Ascending aorta (tissue), 2 donors: ENCODE measurements around the gene STAC3. TPM values are rescaled to one million over a fixed set of nuclear protein-coding genes. Genes with fewer than 3 reads are reported as not detected.
"Not testable (repeated sequence)": the region's sequence is repeated elsewhere in the genome, so short reads cannot be mapped to it uniquely, and the experiment has no call there.

Experiments
- DNase-seq, 2 donors: peaks; one replicate each; pipeline ENCODE4 v3.0.0-alpha.2; 2019; ENCODE audit warnings: low spot score in 2 of 2
- H3K27ac ChIP-seq, 2 donors: fragments of 200-600 bp; sonication (generic); one replicate each; pipeline ENCODE4 v1.5.1; 2016 to 2017; ENCODE audit warnings: mild to moderate bottlenecking in 1 of 2
- H3K27me3 ChIP-seq: fragments of 200-600 bp; sonication (generic); one replicate; pipeline ENCODE4 v1.5.1; 2017
- H3K36me3 ChIP-seq, 2 donors: fragments of 200-600 bp; sonication (generic); one replicate each; pipeline ENCODE4 v1.5.1; 2016
- H3K4me1 ChIP-seq, 2 donors: fragments of 200-600 bp; sonication (generic); one replicate each; pipeline ENCODE4 v1.5.1; 2016 to 2017; ENCODE audit warnings: mild to moderate bottlenecking in 1 of 2
- H3K4me3 ChIP-seq, 2 donors: fragments of 200-600 bp; sonication (generic); one replicate each; pipeline ENCODE4 v1.5.1; 2016 to 2017; ENCODE audit warnings: mild to moderate bottlenecking in 1 of 2
- H3K9me3 ChIP-seq, 2 donors: fragments of 200-600 bp; sonication (generic); one replicate each; pipeline ENCODE4 v1.5.1; 2016
- CTCF ChIP-seq, 3 experiments: fragments of 200-600 bp in 2 of 3; fragments of 450-650 bp in 1 of 3; sonication (generic) in 2 of 3; IDR thresholded peaks; one replicate each; pipeline ENCODE4 v1.5.1; 2016 to 2019; ENCODE audit warnings: antibody characterized with exemption in 3 of 3, mild to moderate bottlenecking in 1 of 3, moderate library complexity in 1 of 3
- intact Hi-C: fragments of 100-400 bp; cut with DNase I; formaldehyde crosslinking; loops from one replicate; pipeline ENCODE4 v1.15.1; 2023
- total RNA-seq: library from RNA; depleted of rRNA; stranded (reverse); fragments of >200 nt; gene quantifications from one replicate; pipeline ENCODE4 v1.1.0, GENCODE V29; 2016

Gene STAC3
- total RNA-seq, 1 donor from 2014 or later = not detected

DNA sequence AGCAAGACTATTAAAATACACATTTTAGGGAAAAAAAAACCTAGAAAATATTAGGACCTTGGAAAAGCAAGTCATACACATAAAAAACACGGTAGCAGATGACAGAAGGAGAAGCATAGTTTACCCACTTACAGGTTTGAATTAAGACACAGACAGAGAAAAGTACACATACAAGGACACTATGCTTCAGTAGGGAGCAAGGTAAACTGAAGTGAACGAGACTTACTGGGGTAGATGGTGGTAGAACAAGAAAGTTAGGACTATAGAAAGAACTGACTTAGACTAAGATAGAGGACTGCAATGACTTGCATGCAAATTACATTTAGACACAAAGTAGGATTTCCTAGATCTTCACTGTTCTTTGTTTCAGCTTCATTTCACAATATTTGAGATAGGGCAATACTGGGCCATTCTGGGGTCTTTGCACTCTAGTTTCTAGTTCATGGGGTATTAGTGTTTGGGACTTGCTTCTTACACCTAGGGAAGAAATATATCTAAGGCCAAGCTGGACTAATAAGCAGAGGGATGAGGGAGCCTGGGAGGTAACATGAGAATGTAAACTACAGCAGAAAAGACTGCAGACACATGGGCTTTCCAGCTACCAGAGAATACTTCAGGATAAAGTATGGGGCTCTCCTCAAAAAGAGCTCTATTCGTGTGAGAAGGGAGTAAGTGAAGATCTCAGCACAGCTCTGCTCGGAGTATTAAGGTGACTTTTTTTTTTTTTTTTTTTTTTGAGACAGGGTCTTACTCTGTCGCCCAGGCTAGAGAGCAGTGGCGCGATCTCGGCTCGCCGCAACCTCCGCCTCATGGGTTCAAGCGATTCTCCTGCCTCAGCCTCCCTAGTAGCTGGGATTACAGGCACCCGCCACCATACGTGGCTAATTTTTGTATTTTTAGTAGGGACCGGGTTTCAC is 27.7 kb upstream of the STAC3 start:
- Histone ChIP-seq H3K27me3 (no peaks in the 10 kb centered on the region), H3K4me3 (no peak overlapping the region), H3K27ac (no peak overlapping the region), H3K36me3 (peaks cover 31 to 67% of the 10 kb centered on the region in 2 donors), H3K4me1 (no peaks in the 10 kb centered on the region), H3K9me3 (no peaks in the 10 kb centered on the region)
- no peak for DNase-seq
- TF ChIP-seq CTCF (IDR thresholded peaks at IDR 0.05) = no peak
- intact Hi-C loops = no loop called here

DNA sequence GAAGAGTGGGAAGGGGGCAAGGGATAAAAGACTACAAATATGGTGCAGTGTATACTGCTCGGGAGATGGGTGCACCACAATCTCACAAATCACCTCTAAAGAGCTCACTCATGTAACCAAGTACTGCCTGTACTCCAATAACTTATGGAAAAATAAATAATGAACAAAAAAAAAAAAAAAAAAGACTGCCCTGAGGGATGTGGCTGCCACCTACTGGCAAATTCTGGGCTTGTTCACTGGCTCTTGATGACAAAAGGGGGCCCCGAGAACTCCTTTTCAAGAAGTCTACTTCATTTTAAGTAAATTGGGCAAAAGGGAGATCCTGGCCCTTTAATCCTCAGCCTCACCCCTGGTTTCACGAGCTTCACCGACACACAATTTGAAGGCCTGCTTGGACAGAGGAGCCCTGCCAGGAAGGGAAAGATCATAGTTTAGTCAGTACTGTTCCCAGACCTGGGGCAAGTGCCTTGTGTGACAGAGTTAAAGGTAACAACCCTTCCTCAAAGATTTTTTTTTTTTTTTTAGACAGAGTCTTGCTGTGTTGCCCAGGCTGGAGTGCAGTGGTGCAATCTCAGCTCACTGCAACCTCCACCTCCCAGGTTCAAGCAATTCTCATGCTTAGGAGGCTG is 26.1 kb upstream of the STAC3 start:
- intact Hi-C loops = no loop called here
- Histone ChIP-seq H3K36me3 (peaks cover 22 to 54% of the 10 kb centered on the region in 2 donors), H3K4me3 (no peak overlapping the region), H3K27ac (no peak overlapping the region), H3K4me1 (no peaks in the 10 kb centered on the region), H3K27me3 (no peaks in the 10 kb centered on the region), H3K9me3 (no peaks in the 10 kb centered on the region)
- TF ChIP-seq CTCF (IDR thresholded peaks at IDR 0.05) = peak in 1 of 3 experiments; percentile 26
- no peak for DNase-seq

DNA sequence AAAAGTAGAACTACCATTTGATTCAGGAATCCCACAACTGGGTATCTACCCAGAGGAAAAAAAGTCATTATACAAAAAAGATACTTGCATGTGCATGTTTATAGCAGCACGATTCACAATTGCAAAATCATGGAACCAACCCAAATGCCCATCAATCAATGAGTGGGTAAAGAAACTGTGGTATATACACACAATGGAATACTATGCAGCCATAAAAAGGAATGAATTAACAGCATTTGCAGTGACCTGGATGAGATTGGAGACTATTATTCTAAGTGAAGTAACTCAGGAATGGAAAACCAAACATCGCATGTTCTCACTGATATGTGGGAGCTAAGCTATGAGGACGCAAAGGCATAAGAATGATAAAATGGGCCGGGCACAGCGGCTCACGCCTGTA is 25.2 kb upstream of the STAC3 start:
- intact Hi-C loops, H3K27ac ChIP-seq, H3K9me3 ChIP-seq, H3K4me1 ChIP-seq, H3K4me3 ChIP-seq, DNase-seq, H3K27me3 ChIP-seq: not testable (repeated sequence)
- H3K36me3 ChIP-seq = peaks cover 15 to 55% of the 10 kb centered on the region in 2 donors

- Histone ChIP-seq H3K27ac (no peak overlapping the region), H3K27me3 (no peaks in the 10 kb centered on the region), H3K4me3 (no peak overlapping the region), H3K36me3 (peaks cover 19 to 57% of the 10 kb centered on the region in 2 donors), H3K9me3 (no peaks in the 10 kb centered on the region), H3K4me1 (no peaks in the 10 kb centered on the region)
- intact Hi-C loops = no loop called here
- no peak for DNase-seq
- TF ChIP-seq CTCF (IDR thresholded peaks at IDR 0.05) = no peak
Observed at GRCh38 chr12:57273516-57273915, 22.5 kb upstream of the STAC3 start.

DNA sequence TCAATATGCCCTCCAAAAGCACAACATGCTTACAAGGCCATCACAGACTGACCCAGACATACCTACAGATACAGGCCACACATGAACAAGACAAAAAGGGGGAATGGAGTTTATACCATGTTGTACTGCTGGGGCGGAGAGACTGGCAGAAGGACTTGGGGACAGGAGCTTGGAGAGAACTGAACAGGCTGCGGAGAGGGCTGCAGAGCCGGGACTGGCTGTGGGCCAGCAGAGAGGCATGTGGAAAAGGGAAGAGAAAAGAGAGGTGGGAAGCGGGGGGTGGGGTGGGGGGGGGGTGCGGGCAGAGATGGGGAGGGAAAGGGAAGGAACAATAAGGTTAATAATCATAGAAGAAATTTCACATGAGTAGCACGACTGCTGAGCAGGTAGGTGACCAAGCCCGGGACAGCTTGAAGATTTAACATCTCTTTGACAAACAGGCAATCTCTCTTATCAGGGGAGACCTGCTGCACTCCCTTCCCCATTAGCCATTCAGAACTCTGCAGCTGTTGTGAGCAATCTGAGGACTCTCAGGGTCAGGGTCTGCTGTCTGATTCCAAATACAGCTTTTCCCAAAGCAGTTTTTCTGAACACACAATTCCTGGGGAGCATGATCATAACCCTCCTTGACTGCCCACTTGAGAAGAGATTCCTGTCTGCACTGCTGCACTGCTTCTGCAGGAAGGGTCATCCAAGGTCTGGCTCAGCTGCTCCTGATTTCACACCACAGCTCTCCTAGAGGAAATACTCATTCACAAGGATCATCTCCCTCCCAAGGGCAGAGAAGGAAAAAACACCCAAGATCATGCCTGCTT is 21.6 kb upstream of the STAC3 start:
- H3K4me1 ChIP-seq = no peaks in the 10 kb centered on the region
- no peaks in the 10 kb centered on the region for H3K9me3 ChIP-seq
- no peak for TF ChIP-seq CTCF (IDR thresholded peaks at IDR 0.05)
- no peak overlapping the region for H3K27ac ChIP-seq
- H3K4me3 ChIP-seq = no peak overlapping the region
- no peak for DNase-seq
- H3K27me3 ChIP-seq = no peaks in the 10 kb centered on the region
- peaks cover 21 to 55% of the 10 kb centered on the region in 2 donors for H3K36me3 ChIP-seq
- intact Hi-C loops = no loop called here
